DMS114 treated with DMSO at 0.1 percent for 48 hours (cell line): Measurements from ENCODE around the gene RASAL3.

ENCODE experiments used
- DNase-seq: peaks from one replicate; lab custom pipeline; 2025; ENCODE audit not compliant: unreplicated experiment; lab: John Stamatoyannopoulos, UW

The RASAL3 gene

GRCh38 chr19:15449620-15450527, 14.5 kb downstream of the RASAL3 start, which contains the start of gene WIZ:
Gene WIZ, minus strand, starts transcription at chr19:15449956. Its CDS starts 1,649 bp downstream, at chr19:15448307.
- DNase-seq: peak; percentile 40

GRCh38 chr19:15448778-15449619, 15.3 kb downstream of the RASAL3 start:
- no peak for DNase-seq

DNA sequence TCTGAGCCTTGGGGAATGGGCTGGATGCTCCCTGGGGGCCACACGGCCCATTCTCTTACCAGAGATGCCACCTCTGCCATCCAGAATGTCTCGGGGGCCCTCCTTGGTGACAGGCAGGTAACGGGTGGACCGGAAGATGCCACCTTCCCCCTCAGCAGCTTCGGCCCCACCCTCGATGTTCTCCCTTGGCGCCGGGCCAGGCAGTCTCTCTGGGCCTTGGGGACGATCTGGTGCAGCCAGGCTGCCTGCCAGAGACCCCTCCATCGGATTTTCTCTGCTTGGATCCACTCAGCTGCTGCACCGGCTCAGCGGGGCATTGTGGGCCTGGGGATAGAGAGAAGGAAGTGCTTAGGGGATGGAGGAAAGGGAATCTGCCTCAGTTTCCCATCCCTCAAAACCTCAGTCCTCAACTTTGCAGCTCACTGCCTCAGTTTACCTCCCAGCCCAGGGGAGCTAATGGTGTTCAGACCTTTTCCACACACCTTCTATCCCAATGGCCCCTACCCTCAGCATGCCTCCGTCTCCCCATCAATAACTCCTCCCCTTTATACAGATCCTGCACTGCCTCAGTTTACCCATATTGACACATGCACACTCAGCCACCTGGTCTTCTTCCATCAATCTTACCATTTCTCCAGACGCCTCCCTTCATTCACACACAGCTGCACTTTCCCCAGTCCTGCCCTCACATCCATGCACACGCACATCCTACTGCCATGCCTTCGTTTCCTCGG, 16.1 kb downstream of the RASAL3 start:
- peak; percentile 35 for DNase-seq

- no peak for DNase-seq
These were observed 17.3 kb downstream of the RASAL3 start for GRCh38 chr19:15447057-15447456.

- no peak for DNase-seq
These were observed 18.5 kb downstream of the RASAL3 start for GRCh38 chr19:15445807-15446376.

DNA sequence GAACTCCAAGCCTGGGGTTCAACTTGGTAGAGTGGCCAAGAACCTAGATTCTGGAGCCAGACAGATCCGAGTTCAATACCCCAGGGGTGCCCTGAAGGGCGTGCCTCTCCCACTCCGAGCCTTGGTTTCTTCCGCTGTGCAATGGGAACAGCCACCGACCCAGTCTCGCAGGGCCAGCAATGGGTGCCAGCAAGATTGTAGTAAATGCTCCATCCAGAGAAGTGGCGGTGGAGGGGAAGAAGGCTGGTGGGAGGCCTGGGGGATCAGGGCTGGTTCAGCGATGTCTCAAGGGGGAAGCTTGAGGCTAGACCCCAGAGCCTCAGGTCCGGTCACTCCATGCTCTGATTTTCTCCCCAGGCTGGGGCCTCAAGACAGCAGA, 19.1 kb downstream of the RASAL3 start:
- no peak for DNase-seq

DNA sequence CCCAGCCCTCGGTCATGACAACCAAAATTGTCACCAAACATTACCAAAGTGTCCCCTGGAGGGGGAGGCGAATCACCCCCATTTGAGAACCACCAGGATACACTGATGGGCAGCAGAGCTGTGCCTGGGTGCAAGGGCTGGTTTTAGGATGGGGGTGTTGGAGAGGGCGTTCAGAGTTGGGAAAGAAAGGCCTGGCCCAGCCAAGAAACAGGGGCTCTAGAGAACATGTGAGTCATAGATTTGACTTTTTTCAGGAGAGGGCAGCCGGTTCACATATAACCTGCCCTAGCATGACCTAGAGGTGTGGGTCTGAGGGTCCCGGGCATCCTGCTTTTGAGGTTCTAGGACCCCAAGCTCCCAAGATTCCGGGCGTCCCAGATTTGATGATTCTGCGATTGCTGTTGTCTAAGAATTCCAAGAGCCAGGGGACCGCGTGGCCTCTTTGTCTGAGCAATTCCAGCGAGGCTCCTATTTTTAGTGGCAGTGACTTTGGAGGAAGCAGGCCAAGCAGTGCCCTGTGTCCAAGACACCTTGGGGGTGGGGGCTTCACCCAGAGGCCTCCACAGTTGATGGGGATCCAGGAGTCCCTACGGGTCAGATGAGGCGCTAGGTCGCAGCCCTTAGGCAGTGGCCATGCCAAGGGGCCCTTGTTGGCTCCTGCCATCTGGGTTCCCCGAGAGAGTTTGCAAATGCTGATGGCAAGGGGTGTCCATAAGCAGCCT, 19.7 kb downstream of the RASAL3 start:
- no peak for DNase-seq

- no peak for DNase-seq
These were observed 20.5 kb downstream of the RASAL3 start for GRCh38 chr19:15443838-15444237.

GRCh38 chr19:15443325-15443724, 21.0 kb downstream of the RASAL3 start:
- no peak for DNase-seq

- no peak for DNase-seq
These were observed 22.0 kb downstream of the RASAL3 start for GRCh38 chr19:15442142-15442920.

DNA sequence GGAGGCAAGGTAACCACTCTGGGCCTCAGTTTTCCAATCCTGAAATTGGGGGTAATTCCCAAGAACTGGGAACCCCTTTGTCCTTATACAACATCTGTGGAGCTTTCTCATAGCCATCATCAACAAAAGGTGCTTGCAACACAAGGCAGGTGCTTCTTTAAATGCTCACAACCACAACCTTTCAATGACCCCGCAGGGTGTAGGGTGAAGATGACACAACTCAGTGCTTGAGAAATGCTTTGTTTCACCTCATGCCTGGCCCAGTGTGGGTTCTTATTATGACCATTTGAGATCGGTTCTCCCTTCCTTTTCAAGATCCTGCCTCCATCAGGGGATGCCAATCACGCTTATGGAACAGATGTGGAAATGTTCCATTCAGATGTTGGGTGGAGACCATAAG, 23.0 kb downstream of the RASAL3 start:
- no peak for DNase-seq

DNA sequence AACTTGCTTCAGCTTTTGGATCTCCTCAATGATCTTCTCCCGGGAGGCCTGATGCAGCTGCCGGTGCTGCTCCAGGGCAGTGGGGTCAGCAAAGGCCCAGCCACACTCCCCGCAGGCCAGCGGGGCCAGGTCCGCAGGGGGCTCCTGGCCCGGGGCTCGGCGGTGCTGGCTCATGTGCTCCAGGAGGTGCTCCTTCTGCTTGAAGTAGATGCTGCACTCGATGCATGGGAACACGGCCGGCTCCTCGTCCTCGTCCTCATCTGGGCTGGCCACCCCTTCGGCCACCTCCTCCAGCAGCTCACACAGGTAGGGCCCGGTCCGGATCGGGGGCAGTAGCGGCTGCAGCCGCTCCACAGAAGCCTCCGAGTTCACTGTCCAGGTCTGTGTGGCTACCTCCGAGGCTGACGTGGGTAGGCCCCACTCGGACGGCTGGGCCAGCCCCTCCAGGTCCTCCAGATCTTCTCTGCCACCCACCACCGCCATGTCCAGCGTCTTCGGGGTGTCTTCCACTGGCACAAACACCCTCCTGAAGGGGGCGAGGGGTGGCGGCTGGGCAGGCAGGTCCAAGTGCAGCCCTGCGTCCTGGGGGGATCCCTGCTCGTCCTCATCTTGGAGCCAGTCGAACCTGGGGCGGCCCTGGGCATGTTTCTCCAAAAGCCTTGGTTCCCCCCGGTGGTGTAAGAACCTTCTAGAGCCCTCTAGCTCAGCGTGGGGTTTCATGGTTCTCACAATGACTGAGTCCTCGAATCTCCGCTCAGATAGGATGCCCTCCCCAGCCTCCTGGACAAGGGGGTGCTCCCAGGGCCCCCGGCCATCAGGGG, 24.3 kb downstream of the RASAL3 start:
- DNase-seq: no peak

DNA sequence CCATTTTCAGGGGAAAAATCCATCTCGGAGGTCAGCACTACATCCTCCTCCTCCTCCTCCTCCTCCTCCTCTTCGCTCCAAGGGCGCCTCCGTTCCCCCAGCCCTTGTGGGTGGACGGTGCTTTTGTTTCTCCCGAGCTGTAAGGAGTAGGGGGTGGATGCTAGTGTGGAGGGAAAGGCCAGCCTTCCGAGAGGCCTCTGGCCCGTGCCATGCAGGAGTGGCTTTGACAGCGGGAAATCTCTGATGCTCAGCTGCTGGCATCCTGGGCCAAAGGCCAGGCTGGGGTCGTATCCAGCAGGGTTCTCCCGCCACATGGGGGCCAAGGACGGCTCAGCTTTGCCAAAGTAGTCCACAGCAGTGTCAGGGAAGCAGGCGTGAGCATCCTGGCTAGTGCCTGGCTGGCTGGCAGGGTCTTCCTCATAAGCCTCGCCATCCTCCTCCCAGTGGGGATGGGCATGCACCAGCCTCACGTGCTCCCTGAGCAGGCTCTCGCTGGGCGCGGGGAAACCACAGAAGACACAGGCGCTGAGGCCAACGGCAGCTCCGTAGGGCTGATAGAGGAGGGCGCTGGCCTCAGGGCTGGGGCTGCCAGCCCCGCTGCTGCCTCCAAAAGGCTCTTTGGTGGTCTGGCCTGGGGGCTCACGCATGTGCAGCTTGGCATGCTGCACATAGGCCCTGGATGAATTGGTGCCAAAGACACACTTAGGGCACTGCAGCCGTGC, 25.1 kb downstream of the RASAL3 start:
- DNase-seq: no peak

GRCh38 chr19:15438577-15438976, 25.8 kb downstream of the RASAL3 start:
- no peak for DNase-seq

DNA sequence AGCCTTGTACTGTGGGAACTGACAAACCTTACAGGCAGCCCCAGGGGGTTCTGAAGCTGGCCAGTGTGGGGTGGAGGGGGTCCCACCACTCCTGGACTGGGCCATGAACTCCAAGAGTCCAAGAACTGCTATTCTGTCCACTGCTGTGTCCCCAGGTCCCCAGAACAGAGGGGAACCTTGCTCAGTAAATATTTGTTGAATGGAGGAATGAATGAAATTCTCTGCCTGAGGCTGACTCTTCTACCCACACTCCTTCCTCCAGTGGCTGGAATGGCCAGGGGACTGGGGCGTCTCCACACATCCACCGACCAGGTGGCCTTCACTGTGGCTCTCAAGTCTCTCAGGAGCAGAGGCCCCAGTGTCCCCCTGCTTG, 26.2 kb downstream of the RASAL3 start:
- no peak for DNase-seq

DNA sequence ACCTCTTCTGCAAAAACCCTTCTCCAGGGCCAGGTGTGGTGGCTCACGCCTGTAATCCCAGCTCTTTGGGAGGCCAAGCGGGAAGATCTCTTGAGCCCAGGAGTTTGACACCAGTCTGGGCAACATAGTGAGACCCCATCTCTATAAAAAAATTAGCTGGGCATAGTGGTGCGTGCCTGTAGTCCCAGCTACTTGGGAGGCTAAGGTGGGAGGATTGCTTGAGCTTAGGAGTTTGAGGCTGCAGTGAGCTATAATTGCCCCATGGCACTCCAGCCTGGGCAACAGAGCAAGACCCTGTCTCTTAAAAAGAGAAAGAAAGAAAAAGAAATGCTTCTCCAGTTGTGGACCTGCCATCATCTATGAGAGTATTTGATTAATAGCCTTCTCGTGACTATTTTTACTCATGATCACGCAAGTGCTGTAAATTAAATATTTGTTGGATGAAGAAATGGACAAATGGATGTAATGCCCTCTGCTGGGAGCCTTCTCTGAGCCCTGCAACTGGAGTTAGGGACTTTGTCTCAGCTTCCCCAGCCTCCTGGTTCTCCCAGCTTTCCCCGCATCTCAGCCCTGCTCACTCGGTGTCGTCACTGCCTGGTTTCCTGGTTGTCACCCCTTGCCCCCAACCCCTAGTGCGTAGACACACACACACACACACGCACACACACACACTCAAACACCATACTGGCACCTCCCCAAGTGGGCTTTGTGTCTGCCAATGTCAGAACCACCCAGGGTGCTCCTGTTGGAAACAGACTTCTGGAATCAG, 26.8 kb downstream of the RASAL3 start:
- DNase-seq: no peak

GRCh38 chr19:15436826-15437110, 27.6 kb downstream of the RASAL3 start:
- no peak for DNase-seq
